Upper lobe of left lung (tissue), 6 donors: ENCODE results near the gene WFDC11. TPM values are rescaled to one million over a fixed set of nuclear protein-coding genes. Genes with fewer than 3 reads are reported as not detected.

Experiments used
- ATAC-seq, 2 donors: fragments of 200-7000 bp; cut with Tn5 transposase; one replicate each; pipeline ENCODE4 v1.9.1; 2022; ENCODE audit warnings: mild to moderate bottlenecking in 2 of 2, moderate library complexity in 2 of 2; ENCODE audit not compliant: low FRiP score in 2 of 2
- DNase-seq, 2 donors: peaks; one replicate each; pipeline ENCODE4 v3.0.0-alpha.2; 2019 to 2020
- H3K27ac ChIP-seq, 4 donors: fragments of 200-600 bp; sonication (generic); one replicate each; pipeline ENCODE4 v1.5.1; 2016 to 2019
- H3K27me3 ChIP-seq, 4 donors: fragments of 200-600 bp; sonication (generic); one replicate each; pipeline ENCODE4 v1.5.1; 2017 to 2019
- H3K36me3 ChIP-seq, 4 donors: fragments of 200-600 bp; sonication (generic); one replicate each; pipeline ENCODE4 v1.5.1; 2016 to 2019
- H3K4me1 ChIP-seq, 4 donors: fragments of 200-600 bp; sonication (generic); one replicate each; pipeline ENCODE4 v1.5.1; 2018 to 2019
- H3K4me3 ChIP-seq, 4 donors: fragments of 200-600 bp; sonication (generic); one replicate each; pipeline ENCODE4 v1.5.1; 2017 to 2019; ENCODE audit warnings: mild to moderate bottlenecking in 2 of 4, moderate library complexity in 1 of 4
- H3K9me3 ChIP-seq, 4 donors: fragments of 200-600 bp; sonication (generic); one replicate each; pipeline ENCODE4 v1.5.1; 2018 to 2019
- EP300 ChIP-seq, 4 donors: sonication (generic); formaldehyde crosslinking; IDR thresholded peaks; one replicate each; pipeline ENCODE4 v1.5.1; 2017; ENCODE audit warnings: antibody characterized with exemption in 4 of 4, control low read depth in 2 of 4
- POLR2A ChIP-seq, 4 donors: fragments of 450-650 bp; IDR thresholded peaks; one replicate each; pipeline ENCODE4 v1.5.1; 2016 to 2017; ENCODE audit warnings: antibody characterized with exemption in 4 of 4, mild to moderate bottlenecking in 2 of 4
- POLR2AphosphoS5 ChIP-seq, 2 donors: sonication (generic); formaldehyde crosslinking; IDR thresholded peaks; one replicate each; pipeline ENCODE4 v1.5.1; 2017; ENCODE audit warnings: antibody characterized with exemption in 2 of 2
- WGBS, 2 donors: methylation state at CpG; one replicate each; pipeline ENCODE4 v1.1.5; 2017 to 2018; 5-methylcytosine and 5-hydroxymethylcytosine counted together
- total RNA-seq, 6 donors: library from RNA; depleted of rRNA in 4 of 6; stranded (reverse); fragments of >200 nt in 4 of 6; gene quantifications; one replicate each; pipeline versions ENCODE4 v1.1.0 to v1.2.1, GENCODE V29; 2016 to 2021
- TF ChIP-seq, protein P1 (sequence below), 6 experiments: fragments of 450-650 bp in 4 of 6; fragments of 200-600 bp in 2 of 6; sonication (generic) in 2 of 6; IDR thresholded peaks; one replicate each; pipeline ENCODE4 v1.5.1; 2016 to 2019; ENCODE audit warnings: antibody characterized with exemption in 6 of 6
- donor health status: DM: no; HTN: no; CAD: no; lungs with moderate emphysema.
- donor health status: DM: no; HTN: yes; CAD: no; lungs with severe emphysema.

Gene WFDC11
- total RNA-seq, 6 donors from 2014 or later = not detected

DNA sequence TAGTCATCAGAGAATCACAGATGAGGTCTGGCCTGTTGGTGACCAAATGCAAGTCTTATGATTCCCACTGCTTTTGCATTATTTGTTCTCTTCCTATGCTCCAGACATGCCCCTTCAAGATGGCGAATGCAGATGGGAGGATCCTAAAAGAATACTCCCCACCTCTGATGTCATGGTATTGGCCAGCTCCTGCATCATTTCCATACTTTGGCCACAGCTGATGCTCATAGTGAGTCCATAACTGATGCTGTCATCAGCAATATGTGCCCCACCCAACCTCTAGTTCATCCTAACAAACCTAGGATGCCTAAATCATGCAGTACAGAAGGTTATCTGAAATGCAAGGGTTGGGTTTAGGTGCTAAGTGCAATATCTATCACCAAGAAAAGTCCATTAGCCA lies 33.5 kb downstream of the WFDC11 start:
- H3K4me3 ChIP-seq = no peak overlapping the region
- no peak for DNase-seq
- no peaks in the 10 kb centered on the region for H3K4me1 ChIP-seq
- no peak overlapping the region for H3K27ac ChIP-seq
- H3K27me3 ChIP-seq = no peaks in the 10 kb centered on the region
- no peak for TF ChIP-seq POLR2AphosphoS5 (IDR thresholded peaks at IDR 0.05)
- TF ChIP-seq EP300 (IDR thresholded peaks at IDR 0.05) = no peak
- TF ChIP-seq POLR2A (IDR thresholded peaks at IDR 0.05) = no peak
- TF ChIP-seq, protein P1, sequence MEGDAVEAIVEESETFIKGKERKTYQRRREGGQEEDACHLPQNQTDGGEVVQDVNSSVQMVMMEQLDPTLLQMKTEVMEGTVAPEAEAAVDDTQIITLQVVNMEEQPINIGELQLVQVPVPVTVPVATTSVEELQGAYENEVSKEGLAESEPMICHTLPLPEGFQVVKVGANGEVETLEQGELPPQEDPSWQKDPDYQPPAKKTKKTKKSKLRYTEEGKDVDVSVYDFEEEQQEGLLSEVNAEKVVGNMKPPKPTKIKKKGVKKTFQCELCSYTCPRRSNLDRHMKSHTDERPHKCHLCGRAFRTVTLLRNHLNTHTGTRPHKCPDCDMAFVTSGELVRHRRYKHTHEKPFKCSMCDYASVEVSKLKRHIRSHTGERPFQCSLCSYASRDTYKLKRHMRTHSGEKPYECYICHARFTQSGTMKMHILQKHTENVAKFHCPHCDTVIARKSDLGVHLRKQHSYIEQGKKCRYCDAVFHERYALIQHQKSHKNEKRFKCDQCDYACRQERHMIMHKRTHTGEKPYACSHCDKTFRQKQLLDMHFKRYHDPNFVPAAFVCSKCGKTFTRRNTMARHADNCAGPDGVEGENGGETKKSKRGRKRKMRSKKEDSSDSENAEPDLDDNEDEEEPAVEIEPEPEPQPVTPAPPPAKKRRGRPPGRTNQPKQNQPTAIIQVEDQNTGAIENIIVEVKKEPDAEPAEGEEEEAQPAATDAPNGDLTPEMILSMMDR (IDR thresholded peaks at IDR 0.05) = no peak
- H3K9me3 ChIP-seq = no peaks in the 10 kb centered on the region
- no peaks in the 10 kb centered on the region for H3K36me3 ChIP-seq
- WGBS, 2 donors = 93 to 96% methylated on average over 1 of the region's 1 CpG
- no peak for ATAC-seq

DNA sequence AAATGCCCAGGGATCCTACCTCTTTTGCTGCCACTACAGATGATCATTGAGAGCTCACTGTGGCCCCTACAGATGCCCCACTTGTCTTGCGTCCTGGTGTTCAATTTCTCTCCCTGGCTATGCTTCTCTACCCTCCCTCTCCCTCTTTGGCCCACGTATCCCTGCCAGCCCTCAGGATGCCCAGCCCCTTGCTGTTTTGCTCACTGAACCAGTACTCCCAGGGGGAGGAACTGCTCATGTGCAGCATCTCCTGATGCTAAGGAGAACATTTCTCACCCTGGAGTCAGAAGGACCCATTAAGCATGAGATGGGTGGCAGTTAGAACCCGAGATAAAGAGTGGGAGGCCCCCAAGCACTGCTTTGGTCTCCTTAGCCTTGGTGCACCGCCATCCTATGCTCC lies 38.9 kb downstream of the WFDC11 start, which contains the start of gene WFDC9:
TSS of gene WFDC9 (minus strand) at position 101 of the 400 bp plus-strand sequence. CDS start 21,103 bp downstream, outside the sequence.
- DNase-seq (no peak), ATAC-seq (no peak)
- WGBS, 2 donors = 74 to 84% methylated on average over 4 of the region's 4 CpGs
- Histone ChIP-seq H3K36me3 (no peaks in the 10 kb centered on the region), H3K4me1 (no peaks in the 10 kb centered on the region), H3K27ac (no peak within 1 kb of the TSS), H3K9me3 (no peaks in the 10 kb centered on the region), H3K27me3 (no peaks in the 10 kb centered on the region), H3K4me3 (no peak within 1 kb of the TSS)
- TF ChIP-seq POLR2AphosphoS5 (IDR thresholded peaks at IDR 0.05) (no peak), POLR2A (IDR thresholded peaks at IDR 0.05) (no peak), EP300 (IDR thresholded peaks at IDR 0.05) (no peak)
- TF ChIP-seq, protein P1 (IDR thresholded peaks at IDR 0.05) = no peak

DNA sequence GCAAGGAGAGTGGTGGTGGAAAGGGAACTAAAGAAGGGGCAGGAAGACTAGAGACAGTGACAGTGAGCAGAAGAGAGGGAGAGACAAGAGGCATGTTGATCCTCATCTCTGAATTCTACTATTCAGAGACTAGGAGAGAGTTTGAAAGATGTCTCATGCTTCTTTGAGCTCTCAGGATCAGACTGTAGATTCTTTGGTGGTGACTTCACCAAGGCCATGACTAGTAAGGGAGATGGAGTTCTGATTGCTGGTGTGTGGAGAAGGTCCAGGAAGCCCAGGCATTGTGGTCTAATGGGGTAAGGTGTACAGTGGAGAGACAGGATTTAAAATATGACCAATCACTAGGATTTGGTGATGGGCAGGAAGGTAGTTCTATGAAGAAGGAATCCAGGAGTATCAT lies 39.7 kb downstream of the WFDC11 start:
- ATAC-seq (no peak), DNase-seq (no peak)
- no peak overlapping the region for H3K4me3 ChIP-seq
- no peaks in the 10 kb centered on the region for H3K9me3 ChIP-seq
- H3K27me3 ChIP-seq = no peaks in the 10 kb centered on the region
- no peaks in the 10 kb centered on the region for H3K4me1 ChIP-seq
- H3K36me3 ChIP-seq = no peaks in the 10 kb centered on the region
- TF ChIP-seq POLR2AphosphoS5 (IDR thresholded peaks at IDR 0.05) = no peak
- TF ChIP-seq, protein P1 (IDR thresholded peaks at IDR 0.05) = no peak
- TF ChIP-seq EP300 (IDR thresholded peaks at IDR 0.05) = no peak
- no peak for TF ChIP-seq POLR2A (IDR thresholded peaks at IDR 0.05)
- H3K27ac ChIP-seq = no peak overlapping the region

DNA sequence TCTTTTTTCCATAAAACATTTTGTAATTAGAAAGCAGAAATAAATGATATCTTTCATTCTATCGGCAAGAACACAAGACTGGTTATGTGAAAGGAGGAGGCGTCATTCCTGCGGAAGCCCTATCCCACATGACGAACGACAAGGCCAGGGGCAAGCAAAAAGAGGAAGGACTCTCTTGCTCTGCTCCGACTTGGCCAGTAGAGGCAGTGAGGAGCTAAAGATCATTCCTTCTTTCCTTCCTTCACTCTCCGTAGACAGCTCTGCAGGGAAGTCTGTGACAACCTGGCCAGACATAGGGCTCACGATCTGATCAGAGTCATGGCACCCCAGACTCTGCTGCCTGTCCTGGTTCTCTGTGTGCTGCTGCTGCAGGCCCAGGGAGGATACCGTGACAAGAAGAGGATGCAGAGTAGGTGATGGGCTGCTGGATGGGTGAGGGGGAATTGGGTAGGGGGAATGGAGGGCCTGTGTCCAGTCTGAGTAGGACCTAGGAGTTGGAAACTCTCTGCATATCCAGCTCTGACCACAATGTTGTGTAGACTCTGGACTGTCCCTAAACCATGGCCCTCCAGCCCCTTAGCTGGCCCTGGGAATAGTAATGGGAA lies 40.4 kb downstream of the WFDC11 start, which contains the start of gene WFDC10A:
TSS of gene WFDC10A (plus strand) at position 244 of the 605 bp plus-strand sequence. CDS start at position 319, 75 bp downstream.
- Histone ChIP-seq H3K27ac (no peak within 1 kb of the TSS), H3K27me3 (no peaks in the 10 kb centered on the region), H3K9me3 (no peaks in the 10 kb centered on the region), H3K4me1 (no peaks in the 10 kb centered on the region), H3K36me3 (no peaks in the 10 kb centered on the region), H3K4me3 (no peak within 1 kb of the TSS)
- TF ChIP-seq, protein P1 (IDR thresholded peaks at IDR 0.05) = peak; percentile 36 to 71 (median 60)
- TF ChIP-seq POLR2A (IDR thresholded peaks at IDR 0.05) = no peak
- DNase-seq (peak in 1 of 2 donors; percentile 72), ATAC-seq (peak; percentile 92 to 94)
- WGBS, 2 donors = 11 to 14% methylated on average over 9 of the region's 9 CpGs

DNA sequence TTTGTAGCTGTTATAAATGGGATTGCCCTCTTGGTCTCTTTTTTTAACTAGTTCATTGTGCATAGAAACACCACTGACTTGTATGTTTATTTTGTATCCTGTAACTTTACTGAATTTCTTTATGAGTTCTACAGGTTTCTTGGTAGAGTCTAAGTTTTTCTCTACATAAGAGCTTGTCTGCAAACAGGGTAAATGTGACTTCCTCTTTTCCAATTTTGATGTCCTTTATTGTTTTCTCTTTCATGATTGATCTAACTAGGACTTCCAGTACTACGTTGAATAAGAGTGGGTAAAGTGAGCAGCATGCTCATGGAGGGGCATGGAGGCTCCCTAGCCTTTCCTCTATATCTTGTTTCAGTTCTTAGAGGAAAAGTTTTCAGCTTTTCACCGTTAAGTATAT lies 43.5 kb downstream of the WFDC11 start:
- DNase-seq = no peak
- 53 to 63% methylated on average over 2 of the region's 2 CpGs for WGBS, 2 donors
- TF ChIP-seq, protein P1 (IDR thresholded peaks at IDR 0.05) = no peak
- TF ChIP-seq POLR2A (IDR thresholded peaks at IDR 0.05) = no peak
- no peak for TF ChIP-seq EP300 (IDR thresholded peaks at IDR 0.05)
- TF ChIP-seq POLR2AphosphoS5 (IDR thresholded peaks at IDR 0.05) = no peak

More for the DNA sequence above, 43.5 kb downstream of the WFDC11 start:
- H3K27ac ChIP-seq = no peak overlapping the region
- H3K4me1 ChIP-seq = no peaks in the 10 kb centered on the region
- no peaks in the 10 kb centered on the region for H3K36me3 ChIP-seq
- no peak overlapping the region for H3K4me3 ChIP-seq
- ATAC-seq = no peak
- no peaks in the 10 kb centered on the region for H3K9me3 ChIP-seq
- no peaks in the 10 kb centered on the region for H3K27me3 ChIP-seq
